HUES64 (cell line): ENCODE measurements around the gene NBL1.

Experiments used
- H3K27ac ChIP-seq: 2 replicates; pipeline ENCODE4 v1.7.0; 2013; ENCODE audit warnings: low read depth, low read length, inconsistent platforms
- H3K27me3 ChIP-seq: 2 replicates; pipeline ENCODE4 v1.6.1; 2013; ENCODE audit warnings: mild to moderate bottlenecking, low read length; ENCODE audit not compliant: insufficient read depth
- H3K36me3 ChIP-seq: 2 replicates; pipeline ENCODE4 v1.6.1; 2013; ENCODE audit warnings: mild to moderate bottlenecking, low read length; ENCODE audit not compliant: insufficient read depth
- H3K4me1 ChIP-seq: 2 replicates; pipeline ENCODE4 v1.6.1; 2013; ENCODE audit warnings: mild to moderate bottlenecking, low read length, moderate library complexity; ENCODE audit not compliant: insufficient read depth
- H3K4me3 ChIP-seq: 2 replicates; pipeline ENCODE4 v1.5.1; 2013; ENCODE audit warnings: mild to moderate bottlenecking, low read length, moderate library complexity
- H3K9ac ChIP-seq: 2 replicates; pipeline ENCODE4 v1.6.1; 2013; ENCODE audit warnings: mild to moderate bottlenecking, low read depth, low read length
- H3K9me3 ChIP-seq: 2 replicates; pipeline ENCODE4 v1.6.1; 2013; ENCODE audit warnings: low read depth, low read length; ENCODE audit not compliant: insufficient read depth
- WGBS: fragments of 150-250, 120-280 bp; methylation state at CpG from one replicate; pipeline ENCODE4 v1.1.7; 2013; ENCODE audit warnings: missing lambda C conversion rate; 5-methylcytosine and 5-hydroxymethylcytosine counted together

Gene NBL1

DNA sequence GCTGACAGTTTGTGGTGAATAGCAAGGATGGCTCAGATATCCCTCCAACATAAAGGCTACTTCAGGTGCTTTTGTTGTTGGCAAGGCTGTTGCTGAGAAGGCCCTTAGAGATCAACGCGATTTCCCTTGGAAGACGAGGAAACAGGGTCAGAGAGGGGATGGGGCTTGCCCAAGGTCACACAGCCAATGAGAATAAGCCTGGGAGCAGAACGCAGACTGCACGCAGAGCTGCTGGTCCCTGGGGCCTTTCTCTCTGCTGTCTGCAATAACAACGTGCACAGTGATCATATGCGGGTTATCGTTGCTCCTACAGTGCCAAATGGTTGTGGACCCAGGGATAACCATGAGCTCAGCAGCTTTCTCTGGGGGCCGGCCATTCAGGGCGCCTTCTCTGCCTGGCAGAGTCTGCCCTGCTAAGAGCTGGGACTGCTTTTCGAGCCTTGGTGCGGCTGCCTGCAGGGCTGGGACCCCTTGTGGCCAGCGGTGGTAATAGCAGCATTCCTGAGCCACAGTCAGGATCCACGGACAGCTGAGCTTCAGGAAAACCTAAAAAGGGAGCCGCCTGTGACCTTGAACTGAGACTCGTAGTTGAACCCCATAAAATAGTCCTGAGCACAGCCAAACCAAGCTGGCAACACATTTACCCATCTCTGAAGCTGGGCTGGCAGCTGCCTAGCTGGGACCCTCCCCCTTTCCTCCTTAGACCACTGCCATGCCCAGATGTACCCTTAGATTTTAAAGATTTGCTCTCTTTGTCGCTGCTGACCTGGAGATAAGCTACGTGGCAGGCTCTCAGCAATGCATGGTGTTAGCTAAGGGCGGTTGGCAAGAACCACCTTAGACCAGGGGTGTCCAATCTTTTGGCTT, 60.4 kb downstream of the NBL1 start:
- peaks cover 7% of the 10 kb centered on the region; the same call in 1 of the 2 replicates for H3K4me1 ChIP-seq
- H3K4me3 ChIP-seq: peak overlapping the region; percentile 33
- H3K9ac ChIP-seq: no peak overlapping the region
- H3K9me3 ChIP-seq: no peaks in the 10 kb centered on the region
- 17% methylated on average over 19 of the region's 19 CpGs for WGBS
- no peak overlapping the region for H3K27ac ChIP-seq
- H3K27me3 ChIP-seq: no peaks in the 10 kb centered on the region
- no peaks in the 10 kb centered on the region for H3K36me3 ChIP-seq

GRCh38 chr1:19705464-19705863, 61.4 kb downstream of the NBL1 start:
- Histone ChIP-seq H3K4me3 (no peak overlapping the region), H3K9ac (no peak overlapping the region), H3K36me3 (no peaks in the 10 kb centered on the region), H3K27ac (no peak overlapping the region), H3K4me1 (peaks cover 7% of the 10 kb centered on the region; the same call in 1 of the 2 replicates), H3K27me3 (no peaks in the 10 kb centered on the region), H3K9me3 (no peaks in the 10 kb centered on the region)
- WGBS: 98% methylated on average over 3 of the region's 4 CpGs

DNA sequence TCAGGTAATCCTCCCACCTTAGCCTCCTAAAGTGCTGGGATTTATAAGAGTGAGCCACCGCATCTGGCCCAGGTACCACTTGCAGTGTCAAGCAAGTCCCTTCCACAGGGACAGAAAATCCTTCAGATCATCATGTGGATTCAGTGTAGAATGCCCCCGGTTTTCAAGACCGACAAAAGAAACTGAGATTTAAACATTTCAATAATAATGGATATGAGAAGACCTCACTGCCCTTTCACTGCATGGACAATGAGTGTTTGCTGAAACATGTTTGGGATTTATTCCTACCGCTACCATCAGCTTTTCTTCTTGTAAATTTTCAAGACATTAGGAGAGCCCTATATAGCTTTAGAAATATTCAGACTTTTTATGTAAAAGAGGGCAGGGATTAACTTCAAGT, 62.0 kb downstream of the NBL1 start:
- no peaks in the 10 kb centered on the region for H3K9me3 ChIP-seq
- H3K36me3 ChIP-seq: no peaks in the 10 kb centered on the region
- H3K27ac ChIP-seq: no peak overlapping the region
- H3K9ac ChIP-seq: no peak overlapping the region
- H3K27me3 ChIP-seq: no peaks in the 10 kb centered on the region
- peaks cover 7% of the 10 kb centered on the region; the same call in 1 of the 2 replicates for H3K4me1 ChIP-seq
- no peak overlapping the region for H3K4me3 ChIP-seq
- WGBS: over 99% methylated on average over 3 of the region's 4 CpGs
